AG09319 (cell line): ENCODE results near the gene NUDT1.
A peak's percentile ranks its signal among the peaks of the same experiment; 100 is the strongest.
"Not testable (repeated sequence)": the region's sequence is repeated elsewhere in the genome, so short reads cannot be mapped to it uniquely, and the experiment has no call there.

Source experiments
- DNase-seq: peaks from one replicate; pipeline ENCODE4 v3.0.0-alpha.2; 2010; ENCODE audit warnings: low read depth; ENCODE audit errors: extremely low read depth
- CTCF ChIP-seq: IDR thresholded peaks from 2 replicates; pipeline ENCODE4 v1.5.1; 2011; ENCODE audit warnings: low read depth, mild to moderate bottlenecking, inconsistent platforms, low read length, moderate library complexity

NUDT1 gene

GRCh38 chr7:2263176-2263575 lies 21.1 kb downstream of the NUDT1 start:
- DNase-seq, result no peak
- TF ChIP-seq CTCF, result no peak

DNA sequence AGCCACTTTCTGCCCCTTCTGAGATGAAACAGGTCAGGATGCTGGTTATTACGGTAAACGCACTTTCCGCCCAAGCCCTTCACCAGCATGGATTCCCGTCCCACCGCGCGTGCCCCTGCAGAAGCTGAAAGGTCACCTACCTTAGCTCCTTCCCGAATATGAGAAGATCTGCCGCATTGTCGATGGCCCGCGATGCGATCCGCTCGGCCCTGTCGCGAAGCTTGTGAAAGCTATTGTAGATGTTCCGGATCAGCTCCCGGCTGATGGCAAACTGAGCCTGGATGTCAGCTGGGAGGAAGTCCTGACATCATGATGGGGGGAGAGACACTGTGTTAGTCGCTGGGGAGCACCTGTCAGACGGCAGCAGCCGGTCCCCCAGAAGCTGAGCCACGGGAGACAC lies 22.1 kb downstream of the NUDT1 start:
- no peak for TF ChIP-seq CTCF
- DNase-seq, result no peak

DNA sequence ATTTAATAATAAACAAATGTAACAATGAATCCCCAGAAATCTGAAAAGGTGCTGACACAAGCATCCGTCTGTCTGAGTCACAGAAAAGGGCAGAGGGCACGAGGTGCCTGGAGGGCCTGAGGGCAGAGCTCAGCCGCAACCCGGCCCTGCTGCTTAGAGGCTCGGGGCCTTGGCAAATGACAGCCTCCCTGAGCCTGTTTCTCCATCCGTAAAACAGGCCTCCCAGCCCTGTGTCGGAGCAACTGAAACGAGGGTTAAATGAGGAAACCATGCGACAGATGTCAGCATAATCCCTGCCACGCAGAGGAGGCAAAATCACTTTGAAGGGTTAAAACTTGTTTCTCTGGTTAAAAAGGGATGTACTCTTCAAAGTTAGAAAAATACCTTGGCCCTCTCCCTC lies 24.9 kb downstream of the NUDT1 start:
- peak; percentile 56 for DNase-seq
- no peak for TF ChIP-seq CTCF

DNA sequence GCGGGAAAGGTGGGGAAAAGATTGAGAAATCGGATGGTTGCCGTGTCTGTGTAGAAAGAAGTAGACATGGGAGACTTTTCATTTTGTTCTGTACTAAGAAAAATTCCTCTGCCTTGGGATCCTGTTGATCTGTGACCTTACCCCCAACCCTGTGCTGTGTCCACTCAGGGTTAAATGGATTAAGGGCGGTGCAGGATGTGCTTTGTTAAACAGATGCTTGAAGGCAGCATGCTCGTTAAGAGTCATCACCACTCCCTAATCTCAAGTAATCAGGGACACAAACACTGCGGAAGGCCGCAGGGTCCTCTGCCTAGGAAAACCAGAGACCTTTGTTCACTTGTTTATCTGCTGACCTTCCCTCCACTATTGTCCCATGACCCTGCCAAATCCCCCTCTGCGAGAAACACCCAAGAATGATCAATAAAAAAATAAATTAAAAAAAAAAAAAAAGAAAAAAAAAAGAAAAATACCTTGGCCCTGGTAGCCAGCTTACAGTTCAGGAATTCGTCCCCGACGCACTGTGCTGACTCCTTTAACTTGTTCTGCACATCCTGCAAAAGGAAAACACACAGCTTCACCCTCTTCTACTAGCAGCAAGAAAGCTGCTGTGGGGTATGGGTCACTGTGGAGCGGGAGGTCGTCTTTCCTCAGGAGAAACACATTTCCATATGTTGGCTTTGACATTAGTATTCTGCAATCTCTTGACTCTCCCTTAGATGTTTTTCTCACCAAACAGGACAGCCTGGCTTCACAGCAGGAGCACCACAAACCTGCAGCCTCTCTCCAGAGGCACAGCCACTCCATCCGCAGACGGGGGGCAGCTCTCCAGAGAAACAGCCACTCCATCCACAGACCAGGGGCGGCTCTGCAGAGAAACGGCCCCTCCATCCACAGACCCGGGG lies 27.3 kb downstream of the NUDT1 start:
- DNase-seq, result not testable (repeated sequence)

DNA sequence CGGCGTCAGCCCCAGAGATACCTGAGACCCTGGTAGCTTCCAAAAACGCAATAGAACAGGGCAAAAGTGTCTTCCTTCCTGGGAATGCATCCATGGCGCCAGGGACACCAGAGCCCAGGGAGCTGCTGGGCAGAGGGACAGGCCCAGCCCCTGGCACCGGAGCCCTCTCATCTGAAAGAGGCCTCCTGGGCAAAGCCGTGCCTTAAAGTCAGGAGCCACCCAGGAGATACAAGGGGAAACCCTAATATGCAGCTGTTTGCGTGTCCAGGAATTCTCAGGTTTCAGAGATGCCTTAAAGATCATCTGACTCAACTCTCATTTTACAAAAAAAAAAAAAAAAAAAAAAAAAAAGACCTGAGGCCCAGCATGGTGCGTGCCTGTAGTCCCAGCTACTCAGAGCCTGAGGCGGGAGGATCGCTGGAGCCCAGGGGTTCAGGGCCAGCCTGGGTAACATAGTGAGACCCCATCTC lies 28.0 kb downstream of the NUDT1 start:
- TF ChIP-seq CTCF, result no peak
- DNase-seq, result no peak

DNA sequence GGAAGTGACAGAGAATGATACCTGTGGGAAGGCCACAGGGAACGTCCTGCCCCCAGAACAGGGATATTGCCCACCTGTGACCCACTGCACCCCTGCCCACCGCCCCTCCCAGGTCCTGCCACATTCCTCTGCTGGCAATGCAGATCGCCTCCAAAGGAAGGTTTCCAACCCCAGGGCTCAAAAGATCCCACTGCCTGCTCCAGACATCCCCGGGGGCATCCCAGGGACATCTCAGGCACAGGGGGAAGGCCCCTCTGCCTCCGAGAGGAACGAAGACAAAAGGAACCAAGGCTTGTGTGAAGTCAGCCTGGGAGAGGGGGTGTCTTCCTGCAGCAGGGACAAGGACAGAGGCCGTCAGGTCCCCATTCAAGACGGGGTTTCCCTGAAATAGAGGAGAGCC lies 28.5 kb downstream of the NUDT1 start:
- no peak for TF ChIP-seq CTCF
- no peak for DNase-seq

DNA sequence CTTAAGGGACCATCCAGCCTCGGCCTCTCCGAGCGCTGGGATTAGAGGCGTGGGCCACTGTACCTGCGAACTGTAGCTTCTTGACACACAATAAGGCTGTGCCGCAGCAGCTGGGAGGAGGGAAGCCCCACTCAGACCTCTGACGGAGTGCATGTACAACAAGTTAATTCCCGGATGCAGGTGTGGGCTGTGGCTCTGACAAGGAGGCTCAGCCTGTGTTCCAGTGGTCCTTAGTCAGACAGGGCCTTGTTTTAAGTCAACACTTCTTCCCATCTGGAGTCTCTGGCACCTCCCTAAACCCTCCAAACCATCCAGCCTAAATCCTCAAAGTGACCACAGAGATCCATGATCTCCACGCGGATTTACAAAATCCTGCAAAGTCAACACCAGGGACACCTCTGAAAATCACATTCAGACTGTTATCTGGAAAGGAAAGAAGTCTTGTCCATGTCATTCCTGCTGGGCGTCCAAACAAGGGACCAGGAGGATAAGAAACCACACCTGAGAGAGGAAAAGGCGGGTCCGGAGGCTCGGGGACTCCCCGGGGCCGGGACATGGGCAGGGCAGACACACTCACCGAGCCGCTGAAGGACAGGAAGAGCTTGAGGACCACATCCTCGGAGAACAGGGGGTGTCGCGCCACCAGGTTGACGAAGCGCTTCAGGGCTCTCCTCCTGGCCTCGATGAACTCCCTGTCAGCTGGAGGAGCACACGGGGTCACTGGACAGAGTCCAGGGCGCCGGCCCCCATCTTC lies 29.4 kb downstream of the NUDT1 start:
- TF ChIP-seq CTCF, result no peak
- no peak for DNase-seq
